ENCODE results near the gene HK1. TPM values are rescaled to one million over a fixed set of nuclear protein-coding genes. Genes with fewer than 3 reads are reported as not detected.
"Not testable (repeated sequence)": the region's sequence is repeated elsewhere in the genome, so short reads cannot be mapped to it uniquely, and the experiment has no call there.

The HK1 gene
- total RNA-seq (2014; rRNA removed; shearing (Covaris generic)), result 20.8 and 28.9 TPM in 2 replicates

- no peak for DNase-seq (ENCODE audit: low read depth)
Measured at GRCh38 chr10:69278446-69278963, at the start of gene HK1. Gene HK1 (plus strand): TSS chr10:69278496.

- no peak for DNase-seq (ENCODE audit: low read depth)
Measured at GRCh38 chr10:69229616-69229916, 48.7 kb upstream of the HK1 start.

- no peak for DNase-seq (ENCODE audit: low read depth)
Measured at GRCh38 chr10:69230128-69230527, 48.2 kb upstream of the HK1 start.

- DNase-seq (ENCODE audit: low read depth), result peak; percentile 81
Measured at GRCh38 chr10:69232252-69232651, 46.0 kb upstream of the HK1 start.

- no peak for DNase-seq (ENCODE audit: low read depth)
Measured at GRCh38 chr10:69232736-69233480, 45.4 kb upstream of the HK1 start.

GRCh38 chr10:69234447-69234846 lies 43.8 kb upstream of the HK1 start:
- no peak for DNase-seq (ENCODE audit: low read depth)

GRCh38 chr10:69237528-69238159 lies 40.7 kb upstream of the HK1 start:
- peak; percentile 72 for DNase-seq (ENCODE audit: low read depth)

- DNase-seq (ENCODE audit: low read depth), result no peak
Measured at GRCh38 chr10:69239136-69239535, 39.2 kb upstream of the HK1 start.

GRCh38 chr10:69239816-69240434 lies 38.4 kb upstream of the HK1 start:
- no peak for DNase-seq (ENCODE audit: low read depth)

GRCh38 chr10:69240455-69240854 lies 37.8 kb upstream of the HK1 start:
- DNase-seq (ENCODE audit: low read depth), result no peak

- DNase-seq (ENCODE audit: low read depth), result peak; percentile 73
Measured at GRCh38 chr10:69241575-69241974, 36.7 kb upstream of the HK1 start.

GRCh38 chr10:69242040-69242851 lies 36.0 kb upstream of the HK1 start:
- no peak for DNase-seq (ENCODE audit: low read depth)

- no peak for DNase-seq (ENCODE audit: low read depth)
Measured at GRCh38 chr10:69242852-69243212, 35.5 kb upstream of the HK1 start.

GRCh38 chr10:69243817-69244216 lies 34.5 kb upstream of the HK1 start:
- DNase-seq (ENCODE audit: low read depth), result no peak

- DNase-seq (ENCODE audit: low read depth), result no peak
Measured at GRCh38 chr10:69246036-69246435, 32.3 kb upstream of the HK1 start.

GRCh38 chr10:69246581-69247312 lies 31.5 kb upstream of the HK1 start:
- DNase-seq (ENCODE audit: low read depth), result no peak

- DNase-seq (ENCODE audit: low read depth), result no peak
Measured at GRCh38 chr10:69247313-69247710, 31.0 kb upstream of the HK1 start.

- no peak for DNase-seq (ENCODE audit: low read depth)
Measured at GRCh38 chr10:69248117-69248730, 30.1 kb upstream of the HK1 start.

- DNase-seq (ENCODE audit: low read depth), result no peak
Measured at GRCh38 chr10:69250041-69250440, 28.3 kb upstream of the HK1 start.

- DNase-seq (ENCODE audit: low read depth), result not testable (repeated sequence)
Measured at GRCh38 chr10:69251417-69251816, 26.9 kb upstream of the HK1 start.

GRCh38 chr10:69253171-69253570 lies 25.1 kb upstream of the HK1 start:
- no peak for DNase-seq (ENCODE audit: low read depth)
